Daoy (cell line): ENCODE measurements around the gene ITFG1. TPM values are rescaled to one million over a fixed set of nuclear protein-coding genes. Genes with fewer than 3 reads are reported as not detected.
"Not testable (repeated sequence)": the region's sequence is repeated elsewhere in the genome, so short reads cannot be mapped to it uniquely, and the experiment has no call there.

Experiments used
- DNase-seq: peaks from one replicate; pipeline ENCODE4 v3.0.0-alpha.2; 2015; ENCODE audit warnings: low read depth
- total RNA-seq: library from RNA; depleted of rRNA; stranded (reverse); fragments of >200 nt; shearing (Covaris generic); gene quantifications from 2 replicates; pipeline ENCODE4 v1.2.3, GENCODE V29; 2014

Gene ITFG1
- total RNA-seq, 1 experiment from 2014 or later, result 34.5 TPM

DNA sequence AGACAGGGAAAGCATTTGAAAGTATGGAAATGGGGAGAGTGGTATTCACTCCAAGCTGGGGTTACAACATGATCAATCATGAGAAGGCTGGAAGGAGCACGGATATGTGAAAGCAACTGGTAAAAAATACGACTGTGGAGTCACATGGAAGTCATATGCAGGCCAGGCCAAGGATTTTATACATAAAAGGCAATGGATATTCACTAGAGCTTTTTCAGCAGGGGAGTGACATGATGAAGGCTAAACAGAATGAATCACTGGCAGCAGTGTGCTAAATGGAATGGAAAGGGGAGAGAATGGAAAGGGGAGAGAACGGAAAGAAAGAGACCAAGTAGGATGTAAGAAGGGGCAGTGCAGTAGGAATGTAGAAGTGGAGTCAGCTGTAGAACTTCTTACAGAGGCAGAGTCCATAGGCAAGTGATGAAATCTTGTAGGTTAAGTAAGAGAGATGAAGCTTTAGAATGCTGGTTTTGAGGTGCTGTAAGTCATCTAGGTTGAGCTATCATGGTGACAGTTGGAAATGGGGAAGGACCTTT is 304.1 kb downstream of the ITFG1 start:
- DNase-seq, result no peak

DNA sequence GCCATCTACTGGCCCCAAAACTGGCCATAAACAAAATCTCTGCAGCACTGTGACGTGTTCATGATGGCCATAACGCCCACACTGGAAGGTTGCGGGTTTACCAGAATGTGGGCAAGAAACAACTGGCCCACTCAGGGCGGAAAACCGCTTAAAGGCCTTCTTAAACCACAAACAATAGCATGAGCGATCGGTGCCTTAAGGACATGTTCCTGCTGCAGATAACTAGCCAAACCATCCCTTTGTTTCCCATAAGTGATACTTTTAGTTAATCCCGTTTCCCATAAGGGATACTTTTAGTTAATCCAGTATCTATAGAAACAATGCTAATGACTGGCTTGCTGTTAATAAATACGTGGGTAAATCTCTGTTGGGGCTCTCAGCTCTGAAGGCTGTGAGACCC is 308.4 kb downstream of the ITFG1 start:
- DNase-seq, result not testable (repeated sequence)

DNA sequence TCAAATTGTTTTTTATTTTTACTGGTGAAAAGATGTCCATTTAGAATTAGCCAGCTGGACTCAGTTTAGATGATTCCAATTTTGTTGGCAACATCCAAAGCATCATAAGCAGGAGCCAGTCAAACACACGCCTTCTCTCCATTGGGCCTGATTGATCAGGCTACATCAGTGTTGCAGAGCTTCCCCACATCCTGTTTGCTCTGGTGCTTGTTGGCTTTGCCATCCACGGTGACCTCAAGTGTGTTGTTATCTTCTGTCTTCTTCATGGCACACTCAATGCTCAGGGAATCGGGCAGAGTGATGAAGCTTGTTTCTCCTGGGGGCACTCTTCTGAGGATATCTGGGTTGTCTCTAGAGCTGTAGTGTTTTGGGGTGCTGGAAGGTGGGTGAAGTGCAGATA is 310.8 kb downstream of the ITFG1 start:
- DNase-seq, result no peak

DNA sequence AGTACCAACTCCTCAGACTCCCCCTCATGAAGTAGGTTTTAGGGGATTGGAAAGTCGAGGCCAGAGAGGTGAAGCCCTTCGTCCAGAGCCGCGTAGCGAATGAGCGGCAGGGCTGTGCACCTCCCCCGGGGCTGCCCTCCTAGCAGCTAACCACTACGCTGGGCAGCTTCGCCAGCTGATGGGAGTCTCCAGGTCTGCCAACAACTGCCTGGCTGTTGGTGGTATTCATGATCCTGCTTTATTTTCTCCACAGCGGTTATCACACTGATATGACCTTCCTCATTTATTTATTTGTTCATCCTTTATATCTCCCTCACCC is 316.3 kb downstream of the ITFG1 start:
- DNase-seq, result no peak

DNA sequence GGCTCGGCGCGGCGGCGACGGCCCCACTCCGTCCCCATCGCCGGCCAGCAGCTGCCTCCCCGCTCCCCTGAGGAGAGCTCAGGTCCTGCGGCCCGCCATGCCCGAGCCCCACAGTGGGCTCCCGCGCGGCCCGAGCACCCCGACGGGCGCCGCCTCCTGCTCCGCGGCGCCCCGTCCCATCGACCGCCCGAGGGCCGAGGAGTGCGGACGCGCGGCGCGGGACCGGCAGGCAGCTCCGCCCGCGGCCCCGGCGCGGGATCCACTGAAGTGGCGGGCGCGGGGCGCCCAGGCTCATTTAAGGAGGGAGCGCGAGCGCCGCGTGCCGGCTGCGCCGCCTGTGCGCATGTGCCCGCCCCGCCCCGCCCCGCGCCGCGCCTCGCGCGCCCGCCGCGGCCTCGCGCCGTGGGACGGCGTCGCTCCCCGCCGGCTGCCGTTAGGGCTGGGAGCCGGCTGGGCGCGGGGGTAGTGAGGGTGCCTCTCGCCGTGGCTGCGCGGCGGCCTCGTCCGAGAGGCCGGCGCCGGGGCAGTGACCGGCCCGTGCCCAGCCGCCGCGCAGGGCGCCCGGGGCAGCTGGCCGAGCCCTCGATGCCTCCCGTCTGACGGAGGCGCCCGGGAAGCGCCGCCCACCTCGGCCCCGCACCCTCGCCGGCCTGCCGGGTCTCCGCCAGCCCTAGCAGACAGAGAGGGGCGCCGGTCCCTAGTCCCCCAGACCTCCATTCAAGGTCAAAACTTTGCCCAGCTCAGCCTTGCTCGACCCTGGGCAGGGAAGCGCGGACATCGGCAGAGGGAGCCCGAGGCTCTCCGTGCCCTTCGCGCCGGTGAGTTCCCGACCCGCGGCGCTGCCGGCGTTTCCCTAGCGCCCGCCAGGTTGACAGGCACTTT is 316.9 kb downstream of the ITFG1 start, which contains the start of gene NETO2:
NETO2 (minus strand) TSS at position 269 of the 882 bp plus-strand sequence. CDS start 333 bp downstream, outside the sequence.
- DNase-seq, result peak; percentile 64

- peak; percentile 81 for DNase-seq
These were observed 317.8 kb downstream of the ITFG1 start for GRCh38 chr16:47142821-47143676.

- DNase-seq, result peak; percentile 15
These were observed 318.4 kb downstream of the ITFG1 start for GRCh38 chr16:47142486-47142820.

DNA sequence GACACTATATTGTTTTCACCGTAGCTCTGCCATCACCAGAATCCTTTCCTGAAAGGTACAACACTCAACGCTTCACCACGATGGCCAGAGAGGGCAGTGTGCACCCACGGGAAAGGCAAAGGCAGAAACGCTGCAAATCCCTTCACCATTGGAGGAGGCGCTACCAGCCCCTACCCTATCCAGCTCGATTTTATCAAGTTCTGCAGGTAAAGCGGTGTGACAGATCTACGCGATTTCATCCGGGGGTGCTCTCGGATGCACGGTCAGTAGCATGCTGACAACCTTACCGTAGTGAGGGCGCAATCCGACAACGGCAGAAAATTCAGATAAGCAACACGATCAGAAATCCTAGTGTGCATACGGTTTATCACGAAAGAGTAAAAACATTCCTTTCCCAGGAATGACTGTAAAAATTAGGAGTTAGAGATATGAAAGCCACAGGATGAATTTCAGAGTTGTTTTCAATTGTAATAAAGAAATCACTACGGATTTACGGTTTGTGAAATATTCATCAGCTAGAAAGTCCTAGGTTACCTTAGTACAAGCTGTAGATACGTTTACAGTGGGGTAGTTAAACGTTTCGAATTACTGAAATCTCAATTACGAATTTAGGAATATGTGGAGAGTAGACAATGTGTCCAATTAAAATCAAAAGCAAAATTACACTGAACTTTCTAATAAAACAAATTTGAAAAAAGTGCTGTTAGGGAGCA is 318.9 kb downstream of the ITFG1 start:
- peak; percentile 88 for DNase-seq

DNA sequence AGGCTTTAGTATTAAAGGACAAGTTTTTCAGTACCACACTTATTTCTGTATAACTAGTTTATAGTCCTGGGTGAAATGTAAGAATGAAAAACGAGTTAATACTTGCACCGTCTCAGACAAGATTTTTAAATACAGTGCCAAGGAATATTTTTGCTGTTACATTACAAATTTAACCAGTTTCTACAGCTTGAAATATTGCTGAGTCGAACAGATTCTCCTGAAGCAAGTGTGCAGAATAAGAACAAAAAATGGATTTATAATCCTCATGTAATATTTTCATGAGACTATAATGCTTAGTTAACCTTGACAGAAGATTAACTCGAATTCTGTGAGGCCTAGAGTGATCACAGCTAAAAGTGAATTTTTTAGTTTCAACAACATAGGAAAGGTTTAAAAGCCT is 320.2 kb downstream of the ITFG1 start:
- DNase-seq, result no peak

GRCh38 chr16:47139561-47140185 is 321.2 kb downstream of the ITFG1 start:
- DNase-seq, result no peak

DNA sequence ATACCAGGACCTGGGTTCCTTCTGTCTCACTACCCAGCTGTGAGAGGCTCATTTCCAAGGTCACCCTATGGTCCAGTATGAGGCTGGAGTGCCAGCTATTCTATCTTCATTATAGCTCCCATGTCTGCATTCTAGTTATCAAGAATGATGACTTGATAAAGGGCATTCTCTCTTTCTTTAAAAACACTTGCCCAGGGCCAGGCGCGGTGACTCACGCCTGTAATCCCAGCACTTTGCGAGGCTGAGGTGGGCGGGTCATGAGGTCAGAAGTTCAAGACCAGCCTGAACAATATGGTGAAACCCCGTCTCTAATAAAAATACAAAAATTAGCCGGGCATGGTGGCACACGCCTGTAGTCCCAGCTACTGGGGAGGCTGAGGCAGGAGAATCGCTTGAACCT is 322.9 kb downstream of the ITFG1 start:
- peak; percentile 43 for DNase-seq

DNA sequence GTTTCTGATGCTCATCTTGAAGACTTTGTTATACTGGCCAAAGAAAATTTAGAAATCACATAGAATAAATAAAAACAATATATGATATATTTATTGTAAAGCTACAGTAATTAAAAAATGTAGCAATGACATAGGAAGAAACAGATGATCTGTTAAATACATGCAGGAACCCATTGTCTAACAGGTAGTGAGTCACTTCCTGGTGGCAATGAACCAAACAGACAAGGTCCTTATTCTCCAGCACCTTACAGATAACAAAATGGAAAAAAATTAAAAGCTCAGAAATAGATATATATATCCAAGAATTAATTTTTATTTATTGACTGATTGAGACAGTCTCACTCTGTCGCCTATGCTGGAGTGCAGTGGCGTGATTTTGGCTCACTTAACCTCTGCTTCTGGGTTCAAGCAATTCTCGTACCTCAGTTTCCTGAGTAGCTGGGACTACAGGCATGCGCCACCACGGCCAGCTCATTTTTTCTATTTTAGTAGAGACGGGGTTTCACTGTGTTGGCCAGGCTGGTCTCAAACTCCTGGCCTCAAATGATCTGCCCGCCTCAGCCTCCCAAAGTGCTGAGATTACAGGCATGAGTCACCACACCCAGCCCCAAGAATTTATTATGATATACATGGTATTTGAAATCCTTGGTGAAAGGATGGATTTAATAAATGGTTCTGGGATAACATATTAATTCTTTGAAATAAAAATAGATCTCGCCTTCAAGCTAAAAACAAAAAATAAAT is 324.6 kb downstream of the ITFG1 start:
- peak; percentile 65 for DNase-seq

DNA sequence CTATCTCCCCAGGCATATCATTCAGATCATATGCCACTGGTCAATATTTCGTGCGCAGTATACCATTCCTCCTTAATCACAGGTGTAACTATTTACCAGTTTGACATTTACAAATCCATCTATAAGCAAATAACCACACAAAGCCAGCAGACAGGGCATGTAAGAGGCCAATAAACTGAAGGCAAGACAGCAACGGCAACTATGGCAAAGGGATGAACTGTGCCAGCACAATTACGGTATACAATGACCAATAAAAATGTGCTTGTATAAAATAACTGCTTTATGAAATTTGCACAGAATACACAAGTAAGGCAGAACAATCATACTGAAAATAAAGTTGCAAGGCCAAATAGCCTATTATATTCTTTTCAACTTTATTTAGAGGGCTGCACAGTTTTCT is 326.3 kb downstream of the ITFG1 start:
- DNase-seq, result no peak

- no peak for DNase-seq
These were observed 328.6 kb downstream of the ITFG1 start for GRCh38 chr16:47132308-47132707.

DNA sequence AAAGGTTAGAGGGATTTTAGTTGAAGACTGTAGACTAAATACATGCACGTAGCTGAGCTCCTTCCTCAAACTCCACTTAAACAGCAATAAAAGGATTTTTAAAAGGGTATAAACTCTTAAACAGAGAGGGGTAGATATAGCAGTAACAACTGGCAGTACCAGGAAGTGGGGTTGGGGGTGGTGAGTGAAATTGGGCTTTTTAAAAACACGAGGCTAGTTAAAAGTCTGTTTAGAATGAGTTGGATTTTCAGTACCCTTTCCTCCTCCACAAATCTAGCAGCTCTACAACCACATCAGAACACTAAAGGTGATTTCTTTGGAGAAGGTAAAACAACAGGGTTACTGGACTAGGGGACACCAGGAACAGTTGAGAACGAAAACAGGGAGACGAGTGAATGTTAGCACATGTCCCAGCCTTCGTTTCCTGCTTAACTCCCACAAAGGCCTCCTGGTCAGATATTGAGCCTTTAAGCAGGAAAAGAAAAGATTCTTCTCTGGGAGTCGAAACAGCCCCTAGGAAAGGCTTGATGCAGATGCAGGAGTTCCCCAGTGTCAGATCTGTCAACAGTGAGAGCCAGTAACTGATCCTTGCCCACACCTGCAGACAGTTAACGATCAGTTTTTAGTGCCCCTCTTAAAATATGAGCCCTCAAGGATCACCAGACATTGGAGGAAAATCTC is 331.0 kb downstream of the ITFG1 start:
- DNase-seq, result no peak

DNA sequence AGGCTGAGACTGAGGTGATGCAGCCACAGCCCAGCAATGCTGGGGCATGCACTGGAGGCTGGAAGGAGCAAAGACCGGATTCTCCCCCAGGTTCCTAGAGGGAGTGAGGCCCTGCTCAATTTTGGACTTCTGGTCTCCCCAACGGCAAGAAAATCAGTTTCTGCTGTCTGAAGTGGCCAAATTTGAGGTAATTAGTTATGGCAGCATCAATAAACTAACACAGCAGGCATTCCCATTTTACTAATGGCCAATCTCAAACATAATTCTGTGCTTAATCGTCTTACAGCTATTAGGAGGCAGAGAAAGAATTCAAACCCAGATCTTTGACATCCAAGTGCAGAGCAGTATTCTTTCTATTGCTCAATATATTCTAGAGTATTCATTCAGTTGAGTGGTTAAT is 333.3 kb downstream of the ITFG1 start:
- no peak for DNase-seq

GRCh38 chr16:47125757-47126156 is 335.1 kb downstream of the ITFG1 start:
- no peak for DNase-seq

DNA sequence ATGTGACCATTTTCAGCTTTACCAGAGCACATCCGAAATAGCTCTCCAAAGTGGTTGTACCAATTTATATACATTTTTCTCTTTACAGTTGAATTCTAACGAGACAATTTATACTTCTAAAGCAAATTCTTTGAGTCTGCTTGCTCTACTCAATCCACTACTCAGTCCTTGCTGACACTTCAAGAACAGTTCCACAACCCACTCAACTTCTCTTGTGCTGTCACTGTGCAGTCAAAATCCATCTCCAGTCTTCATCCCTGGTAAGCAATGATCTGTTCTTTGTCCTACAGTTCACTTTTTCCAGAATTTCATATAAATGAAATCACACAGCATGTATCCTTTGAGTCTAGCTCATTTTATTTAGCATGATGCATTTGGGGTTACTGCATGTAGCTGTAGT is 347.7 kb downstream of the ITFG1 start:
- DNase-seq, result no peak

- DNase-seq, result no peak
These were observed 349.9 kb downstream of the ITFG1 start for GRCh38 chr16:47110939-47111338.

GRCh38 chr16:47109361-47109760 is 351.5 kb downstream of the ITFG1 start:
- no peak for DNase-seq
